NCI-H1417 (cell line): ENCODE measurements around the gene OMA1.
A peak's percentile ranks its signal among the peaks of the same experiment; 100 is the strongest.
"Not testable (repeated sequence)": the region's sequence is repeated elsewhere in the genome, so short reads cannot be mapped to it uniquely, and the experiment has no call there.

Experiments
- DNase-seq, 3 experiments: peaks; one replicate each; lab custom pipeline; 2025; lab: John Stamatoyannopoulos, UW

The OMA1 gene

GRCh38 chr1:58528518-58528917 is 18.0 kb downstream of the OMA1 start:
- DNase-seq = no peak

GRCh38 chr1:58524353-58524945 is 22.1 kb downstream of the OMA1 start:
- DNase-seq = no peak

- DNase-seq = peak; percentile 36 to 83 (median 70)
Measured at GRCh38 chr1:58515794-58516401, 30.6 kb downstream of the OMA1 start.

GRCh38 chr1:58513956-58514355 is 32.6 kb downstream of the OMA1 start:
- DNase-seq = no peak

- no peak for DNase-seq
Measured at GRCh38 chr1:58508629-58509028, 37.9 kb downstream of the OMA1 start.

GRCh38 chr1:58505286-58505685 is 41.2 kb downstream of the OMA1 start:
- DNase-seq = no peak

- DNase-seq = no peak
Measured at GRCh38 chr1:58502519-58502918, 44.0 kb downstream of the OMA1 start.

GRCh38 chr1:58500043-58500442 is 46.5 kb downstream of the OMA1 start:
- peak in 2 of 3 experiments; percentile 11 to 74 for DNase-seq

- DNase-seq = no peak
Measured at GRCh38 chr1:58497499-58497898, 49.0 kb downstream of the OMA1 start.

- DNase-seq = no peak
Measured at GRCh38 chr1:58496042-58496441, 50.5 kb downstream of the OMA1 start.

- DNase-seq = not testable (repeated sequence)
Measured at GRCh38 chr1:58488914-58489313, 57.6 kb downstream of the OMA1 start.

GRCh38 chr1:58487002-58487401 is 59.5 kb downstream of the OMA1 start:
- DNase-seq = no peak

- DNase-seq = no peak
Measured at GRCh38 chr1:58481962-58482361, 64.6 kb downstream of the OMA1 start.

GRCh38 chr1:58480191-58480590 is 66.3 kb downstream of the OMA1 start:
- DNase-seq = no peak

GRCh38 chr1:58477390-58477789 is 69.1 kb downstream of the OMA1 start:
- no peak for DNase-seq

- no peak for DNase-seq
Measured at GRCh38 chr1:58476179-58476578, 70.3 kb downstream of the OMA1 start.

GRCh38 chr1:58469476-58469875 is 77.0 kb downstream of the OMA1 start:
- no peak for DNase-seq

GRCh38 chr1:58469016-58469415 is 77.5 kb downstream of the OMA1 start:
- DNase-seq = no peak

GRCh38 chr1:58468612-58469011 is 77.9 kb downstream of the OMA1 start:
- DNase-seq = no peak

GRCh38 chr1:58466630-58467241 is 79.8 kb downstream of the OMA1 start:
- no peak for DNase-seq

- DNase-seq = no peak
Measured at GRCh38 chr1:58465825-58466629, 80.5 kb downstream of the OMA1 start.

- DNase-seq = no peak
Measured at GRCh38 chr1:58465176-58465575, 81.3 kb downstream of the OMA1 start.

- no peak for DNase-seq
Measured at GRCh38 chr1:58460469-58460868, 86.1 kb downstream of the OMA1 start.
